ENCODE results near the gene SEC14L2. TPM values are rescaled to one million over a fixed set of nuclear protein-coding genes. Genes with fewer than 3 reads are reported as not detected.

The SEC14L2 gene
- total RNA-seq, 1 donor from 2014 or later: 5.7 TPM

DNA sequence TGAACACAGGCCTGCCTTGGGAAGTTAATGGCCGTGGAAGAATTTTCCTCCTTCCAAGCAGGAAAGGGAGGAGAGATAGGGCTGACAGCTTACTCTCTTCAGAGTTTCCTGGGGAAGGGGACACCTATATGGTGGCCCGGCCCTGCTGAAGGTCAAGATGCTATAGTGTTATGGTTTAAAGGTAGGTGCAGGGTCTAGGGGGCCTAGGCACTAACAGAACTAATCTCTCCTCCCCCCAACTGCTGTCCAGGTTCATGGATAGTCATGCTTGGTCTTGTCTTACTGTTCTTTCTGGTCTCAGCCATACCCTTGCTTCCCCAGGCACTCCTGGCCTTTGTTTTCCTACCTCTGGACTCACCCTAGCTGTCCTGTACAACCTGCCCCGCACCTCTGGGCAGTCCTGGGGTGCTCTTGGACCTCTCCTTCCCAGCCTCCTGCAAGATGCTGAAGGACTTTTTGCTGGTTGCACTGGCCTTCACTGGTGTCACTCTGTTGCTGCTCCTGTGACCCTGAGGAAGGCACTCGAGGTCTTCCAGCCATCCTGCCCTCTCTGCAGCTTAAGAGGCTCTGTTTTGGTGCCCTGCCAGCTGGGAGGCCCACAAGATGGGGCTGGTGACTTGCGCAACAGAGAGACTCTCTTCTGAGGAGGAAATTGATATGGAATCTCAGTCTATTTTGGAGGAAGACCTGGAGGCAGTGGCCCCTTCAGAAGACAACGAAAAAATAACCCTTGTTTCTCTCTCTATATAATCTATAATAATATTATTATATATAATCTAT, 57.1 kb downstream of the SEC14L2 start:
- Histone ChIP-seq H2AFZ (replicated peaks) (no peak overlapping the region), H3K4me1 (no peaks in the 10 kb centered on the region), H3K36me3 (no peaks in the 10 kb centered on the region), H3K27me3 (no peaks in the 10 kb centered on the region), H3K9ac (no peak overlapping the region), H3K27ac (no peak overlapping the region), H3K79me2 (ENCODE audit: low read depth) (no peaks in the 10 kb centered on the region), H3K4me3 (no peak overlapping the region), H3K9me3 (ENCODE audit: low read depth) (no peaks in the 10 kb centered on the region), H4K20me1 (ENCODE audit: low read depth) (no peaks in the 10 kb centered on the region), H3F3A (ENCODE audit: low read depth) (peaks cover 5% of the 10 kb centered on the region), H3K4me2 (no peak overlapping the region)
- peak; percentile 46 for TF ChIP-seq CTCF (IDR thresholded peaks at IDR 0.05)
- TF ChIP-seq EZH2 (IDR thresholded peaks at IDR 0.05): no peak
- no peaks in the 10 kb centered on the region for H3K36me3 Mint-ChIP-seq
- no peaks in the 10 kb centered on the region for H3K9me3 Mint-ChIP-seq
- no peak overlapping the region for H3K4me3 Mint-ChIP-seq
- no peak overlapping the region for H3K27ac Mint-ChIP-seq
- H3K4me1 Mint-ChIP-seq: peaks cover 2% of the 10 kb centered on the region
- peak; percentile 50 for DNase-seq (ENCODE audit: low spot score)
- H3K27me3 Mint-ChIP-seq (ENCODE audit: insufficient read depth, low read depth): peaks cover 6% of the 10 kb centered on the region

DNA sequence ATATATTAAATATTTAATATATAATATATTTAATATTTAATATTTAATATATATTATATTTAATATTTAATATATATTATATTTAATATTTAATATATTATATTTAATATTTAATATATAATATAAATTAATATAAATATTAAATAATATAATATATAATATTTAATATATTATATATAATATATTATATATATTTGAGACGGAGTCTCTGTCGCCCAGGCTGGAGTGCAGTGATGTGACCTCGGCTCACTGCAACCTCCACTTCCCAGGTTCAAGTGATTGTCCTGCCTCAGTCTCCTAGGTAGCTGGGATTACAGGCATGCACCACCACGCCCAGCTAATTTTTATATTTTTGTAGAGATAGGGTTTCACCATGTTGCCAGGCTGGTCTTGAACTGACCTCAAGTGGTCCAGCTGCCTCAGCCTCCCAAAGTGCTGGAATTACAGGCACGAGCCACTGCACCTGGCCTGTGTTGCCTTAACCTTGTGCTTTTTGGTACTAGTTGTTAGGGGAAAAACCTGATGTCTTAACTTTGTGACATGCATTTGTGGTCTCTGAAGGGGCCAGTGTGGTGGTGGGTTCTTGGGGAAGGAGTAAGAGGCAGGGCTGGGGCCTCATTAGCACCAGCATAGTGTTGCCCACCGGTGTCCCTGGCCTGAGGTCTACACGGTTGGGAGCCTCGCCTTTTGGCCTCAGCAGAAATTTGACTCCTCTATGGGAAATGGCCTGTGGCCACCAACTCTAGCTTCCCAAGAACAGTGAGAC, 58.4 kb downstream of the SEC14L2 start:
- no peak overlapping the region for H3K27ac Mint-ChIP-seq
- peaks cover 5% of the 10 kb centered on the region for H3F3A ChIP-seq (ENCODE audit: low read depth)
- no peak overlapping the region for H3K4me3 ChIP-seq
- H3K9me3 ChIP-seq (ENCODE audit: low read depth): no peaks in the 10 kb centered on the region
- H3K79me2 ChIP-seq (ENCODE audit: low read depth): no peaks in the 10 kb centered on the region
- H3K36me3 Mint-ChIP-seq: no peaks in the 10 kb centered on the region
- H3K36me3 ChIP-seq: no peaks in the 10 kb centered on the region
- no peaks in the 10 kb centered on the region for H3K9me3 Mint-ChIP-seq
- H3K4me1 Mint-ChIP-seq: peaks cover 2% of the 10 kb centered on the region
- no peaks in the 10 kb centered on the region for H3K4me1 ChIP-seq
- no peak for DNase-seq (ENCODE audit: low spot score)
- no peak overlapping the region for H3K9ac ChIP-seq
- H2AFZ ChIP-seq (replicated peaks): no peak overlapping the region
- H3K27me3 ChIP-seq: no peaks in the 10 kb centered on the region
- no peak overlapping the region for H3K27ac ChIP-seq
- H3K27me3 Mint-ChIP-seq (ENCODE audit: insufficient read depth, low read depth): peaks cover 6% of the 10 kb centered on the region
- H4K20me1 ChIP-seq (ENCODE audit: low read depth): no peaks in the 10 kb centered on the region
- TF ChIP-seq EZH2 (IDR thresholded peaks at IDR 0.05) (no peak), CTCF (IDR thresholded peaks at IDR 0.05) (no peak)
- H3K4me3 Mint-ChIP-seq: no peak overlapping the region
- no peak overlapping the region for H3K4me2 ChIP-seq

DNA sequence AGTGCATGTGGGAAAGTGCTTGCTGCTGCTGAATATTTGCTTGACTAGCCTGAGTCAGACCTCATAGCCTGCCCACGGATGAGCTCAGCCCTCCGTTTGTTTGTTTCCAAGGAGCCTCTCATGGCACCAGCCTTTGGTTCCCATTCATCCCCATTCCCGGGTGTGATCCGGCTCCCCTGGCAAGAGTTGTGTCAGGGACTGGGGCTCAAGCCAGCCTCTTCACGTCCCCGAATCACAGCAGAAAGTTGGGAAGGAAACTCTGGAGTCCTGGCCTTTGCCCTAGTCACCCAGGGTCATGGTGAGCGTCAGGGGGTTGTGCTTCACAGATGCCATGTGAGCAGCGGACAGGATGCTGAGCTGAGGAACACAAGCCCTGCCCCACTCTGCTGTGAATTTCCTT, 61.2 kb downstream of the SEC14L2 start:
- H3K27ac Mint-ChIP-seq: no peak overlapping the region
- Histone ChIP-seq H3K4me1 (no peaks in the 10 kb centered on the region), H2AFZ (replicated peaks) (no peak overlapping the region)

More for the DNA sequence above, 61.2 kb downstream of the SEC14L2 start:
- no peaks in the 10 kb centered on the region for H3K36me3 Mint-ChIP-seq
- no peaks in the 10 kb centered on the region for H3K4me1 Mint-ChIP-seq
- no peak overlapping the region for H3K9ac ChIP-seq
- H3K4me2 ChIP-seq: no peak overlapping the region
- H3K79me2 ChIP-seq (ENCODE audit: low read depth): no peaks in the 10 kb centered on the region
- no peaks in the 10 kb centered on the region for H3K9me3 ChIP-seq (ENCODE audit: low read depth)
- H3K36me3 ChIP-seq: no peaks in the 10 kb centered on the region
- no peak overlapping the region for H3K27ac ChIP-seq
- H4K20me1 ChIP-seq (ENCODE audit: low read depth): no peaks in the 10 kb centered on the region
- H3K4me3 ChIP-seq: no peak overlapping the region
- H3K4me3 Mint-ChIP-seq: no peak overlapping the region
- no peak for TF ChIP-seq EZH2phosphoT487 (IDR thresholded peaks at IDR 0.05)
- no peak for TF ChIP-seq EZH2 (IDR thresholded peaks at IDR 0.05)
- no peak for TF ChIP-seq CTCF (IDR thresholded peaks at IDR 0.05)
- DNase-seq (ENCODE audit: low spot score): no peak
- no peaks in the 10 kb centered on the region for H3K27me3 ChIP-seq
- H3K9me3 Mint-ChIP-seq: no peaks in the 10 kb centered on the region
- peaks cover 8% of the 10 kb centered on the region for H3K27me3 Mint-ChIP-seq (ENCODE audit: insufficient read depth, low read depth)
- H3F3A ChIP-seq (ENCODE audit: low read depth): peaks cover 5% of the 10 kb centered on the region
